Measurements from ENCODE around the gene LIFR. TPM values are rescaled to one million over a fixed set of nuclear protein-coding genes. Genes with fewer than 3 reads are reported as not detected.

LIFR gene
- total RNA-seq, 1 donor from 2014 or later, result 45.8 TPM

DNA sequence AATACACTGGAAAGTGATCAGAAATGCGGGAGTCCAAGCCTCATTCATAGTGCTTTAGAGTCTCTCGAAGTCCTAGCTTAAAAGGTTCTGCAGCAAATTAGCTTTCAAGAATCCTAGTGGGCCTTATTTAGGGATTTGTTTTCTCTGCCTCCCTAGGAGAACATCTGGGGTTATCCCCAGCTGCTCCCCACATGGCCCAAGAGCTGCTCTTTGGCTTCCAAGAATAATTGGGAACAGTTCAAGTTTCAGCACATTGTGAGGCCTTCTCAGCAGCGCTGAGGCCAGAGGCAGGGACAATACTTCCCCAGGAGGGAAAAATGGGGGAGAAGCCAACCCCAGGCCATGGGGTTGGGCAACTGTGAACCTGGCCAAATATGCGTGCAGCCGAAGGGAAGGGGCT is 108.7 kb downstream of the LIFR start:
- Histone ChIP-seq H3K9me3 (replicated peaks) (no peaks in the 10 kb centered on the region), H3K27me3 (ENCODE audit: low read depth) (no peaks in the 10 kb centered on the region), H3K27ac (replicated peaks) (peak overlapping the region; percentile 41), H3K4me1 (peaks cover 32% of the 10 kb centered on the region), H3K4me3 (no peak overlapping the region), H3K36me3 (no peaks in the 10 kb centered on the region)
- TF ChIP-seq, protein P1, sequence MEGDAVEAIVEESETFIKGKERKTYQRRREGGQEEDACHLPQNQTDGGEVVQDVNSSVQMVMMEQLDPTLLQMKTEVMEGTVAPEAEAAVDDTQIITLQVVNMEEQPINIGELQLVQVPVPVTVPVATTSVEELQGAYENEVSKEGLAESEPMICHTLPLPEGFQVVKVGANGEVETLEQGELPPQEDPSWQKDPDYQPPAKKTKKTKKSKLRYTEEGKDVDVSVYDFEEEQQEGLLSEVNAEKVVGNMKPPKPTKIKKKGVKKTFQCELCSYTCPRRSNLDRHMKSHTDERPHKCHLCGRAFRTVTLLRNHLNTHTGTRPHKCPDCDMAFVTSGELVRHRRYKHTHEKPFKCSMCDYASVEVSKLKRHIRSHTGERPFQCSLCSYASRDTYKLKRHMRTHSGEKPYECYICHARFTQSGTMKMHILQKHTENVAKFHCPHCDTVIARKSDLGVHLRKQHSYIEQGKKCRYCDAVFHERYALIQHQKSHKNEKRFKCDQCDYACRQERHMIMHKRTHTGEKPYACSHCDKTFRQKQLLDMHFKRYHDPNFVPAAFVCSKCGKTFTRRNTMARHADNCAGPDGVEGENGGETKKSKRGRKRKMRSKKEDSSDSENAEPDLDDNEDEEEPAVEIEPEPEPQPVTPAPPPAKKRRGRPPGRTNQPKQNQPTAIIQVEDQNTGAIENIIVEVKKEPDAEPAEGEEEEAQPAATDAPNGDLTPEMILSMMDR (IDR thresholded peaks at IDR 0.05; ENCODE audit: borderline replicate concordance), result no peak
- intact Hi-C loops (cut with micrococcal nuclease), result no loop called here
- DNase-seq, result peak; percentile 41

DNA sequence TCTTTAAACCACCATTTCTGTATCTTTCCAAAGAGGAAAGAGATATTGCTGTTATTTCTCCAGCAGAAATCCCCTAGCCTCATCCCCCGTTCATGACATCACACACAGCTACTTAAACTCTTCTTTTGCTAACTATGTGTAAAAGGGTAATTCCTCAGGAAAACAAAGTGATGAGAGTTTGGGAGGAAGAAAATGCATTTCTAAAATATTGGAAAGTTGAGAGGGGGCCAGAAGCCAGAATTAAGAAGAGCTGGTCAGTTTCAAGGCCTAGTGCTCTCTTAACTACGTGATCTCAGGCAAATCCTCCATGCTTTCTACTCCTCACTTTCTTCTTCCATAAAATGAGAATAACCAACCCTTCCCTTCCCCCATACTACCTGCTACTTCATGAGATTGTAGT is 109.4 kb downstream of the LIFR start:
- H3K36me3 ChIP-seq, result no peaks in the 10 kb centered on the region
- intact Hi-C loops (cut with micrococcal nuclease), result no loop called here
- TF ChIP-seq, protein P1 (IDR thresholded peaks at IDR 0.05; ENCODE audit: borderline replicate concordance), result no peak
- peak overlapping the region; percentile 41 for H3K27ac ChIP-seq (replicated peaks)
- H3K4me3 ChIP-seq, result no peak overlapping the region
- H3K4me1 ChIP-seq, result peaks cover 32% of the 10 kb centered on the region
- H3K9me3 ChIP-seq (replicated peaks), result no peaks in the 10 kb centered on the region
- DNase-seq, result no peak
- no peaks in the 10 kb centered on the region for H3K27me3 ChIP-seq (ENCODE audit: low read depth)

DNA sequence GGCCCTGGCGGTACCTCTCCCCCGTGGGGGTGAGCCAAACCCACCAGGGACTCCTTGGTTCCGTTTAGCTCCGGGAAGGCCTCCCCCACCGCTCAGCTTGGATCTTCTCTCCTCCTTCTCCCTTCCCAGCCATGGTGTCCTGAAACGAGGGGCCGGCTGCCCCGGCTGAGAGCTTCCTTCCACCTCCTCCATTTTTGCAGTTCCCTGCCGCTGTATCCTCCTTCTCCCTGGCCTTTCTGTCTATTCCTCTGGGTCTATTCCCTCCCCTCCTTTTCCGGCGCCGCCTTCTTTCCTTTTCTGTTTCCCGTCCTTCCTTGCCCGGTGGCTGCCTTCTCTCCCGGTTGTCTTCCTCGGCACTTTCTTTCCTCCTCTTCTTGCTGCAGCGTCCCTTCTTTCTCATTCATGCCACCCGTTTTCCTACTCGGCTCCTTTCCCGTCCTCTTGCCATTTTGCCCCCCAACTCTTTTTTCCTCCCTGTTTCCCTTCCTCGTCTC is 110.4 kb downstream of the LIFR start:
- Histone ChIP-seq H3K36me3 (no peaks in the 10 kb centered on the region), H3K9me3 (replicated peaks) (no peaks in the 10 kb centered on the region), H3K4me1 (peaks cover 38% of the 10 kb centered on the region), H3K4me3 (peak overlapping the region; percentile 53), H3K27ac (replicated peaks) (peak overlapping the region; percentile 75), H3K27me3 (ENCODE audit: low read depth) (no peaks in the 10 kb centered on the region)
- TF ChIP-seq, protein P1 (IDR thresholded peaks at IDR 0.05; ENCODE audit: borderline replicate concordance), result no peak
- intact Hi-C loops (cut with micrococcal nuclease), result no loop called here
- no peak for DNase-seq

DNA sequence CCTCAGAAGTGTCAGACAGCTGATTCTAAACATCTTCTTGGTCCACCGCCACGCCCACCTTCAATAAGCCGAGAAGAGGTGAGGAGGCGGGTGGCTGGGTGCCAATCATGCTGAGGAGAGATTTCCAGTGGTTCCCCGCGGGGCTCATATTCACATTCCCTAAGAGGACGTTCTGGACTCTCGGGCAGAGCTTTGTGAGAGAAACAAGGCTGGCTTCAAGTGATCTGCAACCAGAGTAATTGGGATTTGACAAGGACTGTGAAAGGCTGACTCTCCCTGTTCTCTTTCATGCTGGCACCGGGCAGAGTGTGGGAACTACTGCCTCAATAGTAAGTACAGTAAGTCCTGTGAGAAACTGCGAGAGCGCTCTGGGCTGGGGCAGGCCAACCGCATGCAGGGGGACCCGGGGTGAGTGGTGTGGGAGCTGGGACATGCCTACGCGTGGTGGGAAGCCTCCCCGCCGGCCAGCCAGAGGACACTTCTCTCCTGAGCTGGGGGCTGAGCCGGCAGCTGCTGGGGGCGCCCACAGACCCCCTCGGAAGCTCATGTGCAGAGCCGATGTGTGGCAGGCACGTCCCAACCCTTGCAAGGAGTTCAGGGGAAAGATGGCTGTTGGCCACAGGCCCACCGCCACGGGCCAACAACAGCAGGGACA is 110.9 kb downstream of the LIFR start:
- Histone ChIP-seq H3K27ac (replicated peaks) (peak overlapping the region; percentile 75), H3K4me1 (peaks cover 32% of the 10 kb centered on the region), H3K4me3 (peak overlapping the region; percentile 53), H3K27me3 (ENCODE audit: low read depth) (no peaks in the 10 kb centered on the region), H3K36me3 (no peaks in the 10 kb centered on the region), H3K9me3 (replicated peaks) (no peaks in the 10 kb centered on the region)
- intact Hi-C loops (cut with micrococcal nuclease), result no loop called here
- peak; percentile 45 for DNase-seq
- TF ChIP-seq, protein P1 (IDR thresholded peaks at IDR 0.05; ENCODE audit: borderline replicate concordance), result no peak

DNA sequence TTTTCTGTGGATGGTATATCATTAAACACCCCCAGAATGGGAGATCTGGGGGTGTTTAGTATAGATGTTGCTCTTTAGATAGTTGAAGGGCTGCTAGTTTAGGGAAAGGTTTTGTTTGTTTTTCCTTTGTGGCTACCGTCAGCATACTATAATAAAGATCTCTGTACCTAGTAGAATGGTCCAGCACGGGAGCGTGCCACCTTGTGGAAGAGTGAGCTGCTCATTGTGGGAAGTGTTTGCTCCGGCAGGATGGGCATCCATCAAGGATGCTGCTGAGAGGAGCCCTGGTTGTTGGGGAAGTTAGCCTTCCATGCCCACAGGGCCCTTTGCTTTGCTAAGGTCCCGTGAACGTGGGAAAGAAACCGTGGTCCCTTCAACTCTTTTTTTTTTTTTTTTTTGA is 113.1 kb downstream of the LIFR start:
- DNase-seq, result no peak
- Histone ChIP-seq H3K36me3 (no peaks in the 10 kb centered on the region), H3K4me1 (peaks cover 21% of the 10 kb centered on the region), H3K27me3 (ENCODE audit: low read depth) (no peaks in the 10 kb centered on the region), H3K4me3 (no peak overlapping the region), H3K9me3 (replicated peaks) (no peaks in the 10 kb centered on the region), H3K27ac (replicated peaks) (no peak overlapping the region)
- intact Hi-C loops (cut with micrococcal nuclease), result loop anchor here (5.0 kb wide), 1 partner anchor 364 kb away; no protein-coding TSS in a partner anchor
- TF ChIP-seq, protein P1 (IDR thresholded peaks at IDR 0.05; ENCODE audit: borderline replicate concordance), result no peak

All from left ventricle myocardium inferior (tissue), 1 donor.